Cardiac muscle cell (in vitro differentiated cells and primary cell): ENCODE results near the gene ASPM. TPM values are rescaled to one million over a fixed set of nuclear protein-coding genes. Genes with fewer than 3 reads are reported as not detected.
A peak's percentile ranks its signal among the peaks of the same experiment; 100 is the strongest.

ENCODE experiments used
- DNase-seq, 2 donors: peaks; one replicate each; pipeline versions ENCODE4 v3.0.0 to v3.0.0-alpha.2; 2010 to 2017; ENCODE audit warnings: low read depth in 1 of 2, low spot score in 1 of 2
- H3K27ac ChIP-seq: fragments of 200-600 bp; sonication (generic); 2 replicates; pipeline ENCODE4 v1.5.1; 2016
- H3K27me3 ChIP-seq: fragments of 200-600 bp; sonication (generic); 2 replicates; pipeline ENCODE4 v1.6.0; 2016; ENCODE audit warnings: control low read depth
- H3K36me3 ChIP-seq: fragments of 200-600 bp; sonication (generic); 2 replicates; pipeline ENCODE4 v1.5.1; 2016; ENCODE audit warnings: control low read depth
- H3K4me1 ChIP-seq: fragments of 200-600 bp; sonication (generic); 2 replicates; pipeline ENCODE4 v1.8.1; 2017; ENCODE audit warnings: low read depth, mild to moderate bottlenecking, mixed run types
- H3K4me3 ChIP-seq: fragments of 200-600 bp; sonication (generic); 2 replicates; pipeline ENCODE4 v1.5.1; 2016; ENCODE audit warnings: mild to moderate bottlenecking
- H3K9me3 ChIP-seq: fragments of 200-600 bp; sonication (generic); 2 replicates; pipeline ENCODE4 v1.5.1; 2017; ENCODE audit warnings: low read depth, mild to moderate bottlenecking, control low read depth
- polyA plus RNA-seq: library from polyadenylated mRNA; unstranded; fragments of >200 nt; fragmentation: Nextera tagmentation; extraction: Ambion mirVana; gene quantifications from 2 replicates; pipeline ENCODE4 v1.2.1, GENCODE V29; 2016
- total RNA-seq: library from RNA; depleted of rRNA; stranded (reverse); fragments of >200 nt; gene quantifications from 2 replicates; pipeline ENCODE4 v1.2.3, GENCODE V29; 2016
- TF ChIP-seq, protein P1 (sequence below): IDR thresholded peaks from 2 replicates; pipeline ENCODE4 v1.5.1; 2012; ENCODE audit warnings: low read depth, mild to moderate bottlenecking, low read length

The ASPM gene
- total and polyA plus RNA-seq, 2 experiments from 2014 or later, result 3.4 to 43.7 TPM

- H3K9me3 ChIP-seq, result no peaks in the 10 kb centered on the region
- H3K27me3 ChIP-seq, result no peaks in the 10 kb centered on the region
- no peaks in the 10 kb centered on the region for H3K4me1 ChIP-seq
- TF ChIP-seq, protein P1, sequence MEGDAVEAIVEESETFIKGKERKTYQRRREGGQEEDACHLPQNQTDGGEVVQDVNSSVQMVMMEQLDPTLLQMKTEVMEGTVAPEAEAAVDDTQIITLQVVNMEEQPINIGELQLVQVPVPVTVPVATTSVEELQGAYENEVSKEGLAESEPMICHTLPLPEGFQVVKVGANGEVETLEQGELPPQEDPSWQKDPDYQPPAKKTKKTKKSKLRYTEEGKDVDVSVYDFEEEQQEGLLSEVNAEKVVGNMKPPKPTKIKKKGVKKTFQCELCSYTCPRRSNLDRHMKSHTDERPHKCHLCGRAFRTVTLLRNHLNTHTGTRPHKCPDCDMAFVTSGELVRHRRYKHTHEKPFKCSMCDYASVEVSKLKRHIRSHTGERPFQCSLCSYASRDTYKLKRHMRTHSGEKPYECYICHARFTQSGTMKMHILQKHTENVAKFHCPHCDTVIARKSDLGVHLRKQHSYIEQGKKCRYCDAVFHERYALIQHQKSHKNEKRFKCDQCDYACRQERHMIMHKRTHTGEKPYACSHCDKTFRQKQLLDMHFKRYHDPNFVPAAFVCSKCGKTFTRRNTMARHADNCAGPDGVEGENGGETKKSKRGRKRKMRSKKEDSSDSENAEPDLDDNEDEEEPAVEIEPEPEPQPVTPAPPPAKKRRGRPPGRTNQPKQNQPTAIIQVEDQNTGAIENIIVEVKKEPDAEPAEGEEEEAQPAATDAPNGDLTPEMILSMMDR, result no peak
- H3K4me3 ChIP-seq, result no peak overlapping the region
- H3K27ac ChIP-seq, result peak overlapping the region; percentile 42
- DNase-seq, result peak in 1 of 2 donors; percentile 86
- peaks cover 56% of the 10 kb centered on the region for H3K36me3 ChIP-seq
Observed at GRCh38 chr1:197173571-197174507, 27.4 kb upstream of the ASPM start.

DNA sequence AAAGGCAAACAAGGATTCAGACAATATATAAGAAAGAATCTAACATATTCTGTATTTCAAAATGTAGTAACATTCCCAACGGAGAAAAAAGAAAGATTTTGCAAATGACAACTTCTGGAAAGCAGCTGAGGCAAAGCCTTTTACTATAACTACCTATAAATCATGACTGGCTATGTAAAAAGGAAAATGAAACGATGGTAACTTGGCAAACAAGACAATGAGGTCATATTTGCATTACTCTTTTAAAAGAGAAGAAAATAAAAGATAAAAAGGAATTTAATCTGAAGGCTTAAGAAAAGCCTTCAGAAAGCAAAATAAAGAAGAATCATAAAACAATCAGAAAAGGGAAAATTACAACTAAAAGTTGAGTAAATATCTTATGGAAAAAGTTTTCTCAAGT is 25.1 kb upstream of the ASPM start:
- no peak overlapping the region for H3K4me3 ChIP-seq
- no peaks in the 10 kb centered on the region for H3K27me3 ChIP-seq
- peak in 1 of 2 donors; percentile 32 for DNase-seq
- TF ChIP-seq, protein P1, result no peak
- peaks cover 49% of the 10 kb centered on the region for H3K36me3 ChIP-seq
- no peaks in the 10 kb centered on the region for H3K4me1 ChIP-seq
- no peaks in the 10 kb centered on the region for H3K9me3 ChIP-seq
- no peak overlapping the region for H3K27ac ChIP-seq

GRCh38 chr1:197170538-197170937 is 24.1 kb upstream of the ASPM start:
- TF ChIP-seq, protein P1, result no peak
- H3K27me3 ChIP-seq, result no peaks in the 10 kb centered on the region
- DNase-seq, result no peak
- H3K4me3 ChIP-seq, result no peak overlapping the region
- H3K4me1 ChIP-seq, result no peaks in the 10 kb centered on the region
- H3K36me3 ChIP-seq, result peaks cover 41% of the 10 kb centered on the region
- no peak overlapping the region for H3K27ac ChIP-seq
- no peaks in the 10 kb centered on the region for H3K9me3 ChIP-seq

GRCh38 chr1:197159461-197159860 is 13.0 kb upstream of the ASPM start:
- TF ChIP-seq, protein P1, result no peak
- no peaks in the 10 kb centered on the region for H3K4me1 ChIP-seq
- H3K9me3 ChIP-seq, result no peaks in the 10 kb centered on the region
- DNase-seq, result peak in 1 of 2 donors; percentile 72
- H3K36me3 ChIP-seq, result peaks cover 15% of the 10 kb centered on the region
- H3K27ac ChIP-seq, result no peak overlapping the region
- H3K27me3 ChIP-seq, result no peaks in the 10 kb centered on the region
- no peak overlapping the region for H3K4me3 ChIP-seq

GRCh38 chr1:197156692-197157091 is 10.2 kb upstream of the ASPM start:
- H3K4me3 ChIP-seq, result no peak overlapping the region

More at GRCh38 chr1:197156692-197157091, 10.2 kb upstream of the ASPM start:
- no peaks in the 10 kb centered on the region for H3K4me1 ChIP-seq
- H3K27ac ChIP-seq, result no peak overlapping the region
- H3K36me3 ChIP-seq, result peaks cover 15% of the 10 kb centered on the region
- TF ChIP-seq, protein P1, result peak; percentile 20
- no peak for DNase-seq
- H3K9me3 ChIP-seq, result no peaks in the 10 kb centered on the region
- no peaks in the 10 kb centered on the region for H3K27me3 ChIP-seq
